ENCODE results near the gene NTRK1.

NTRK1 gene

DNA sequence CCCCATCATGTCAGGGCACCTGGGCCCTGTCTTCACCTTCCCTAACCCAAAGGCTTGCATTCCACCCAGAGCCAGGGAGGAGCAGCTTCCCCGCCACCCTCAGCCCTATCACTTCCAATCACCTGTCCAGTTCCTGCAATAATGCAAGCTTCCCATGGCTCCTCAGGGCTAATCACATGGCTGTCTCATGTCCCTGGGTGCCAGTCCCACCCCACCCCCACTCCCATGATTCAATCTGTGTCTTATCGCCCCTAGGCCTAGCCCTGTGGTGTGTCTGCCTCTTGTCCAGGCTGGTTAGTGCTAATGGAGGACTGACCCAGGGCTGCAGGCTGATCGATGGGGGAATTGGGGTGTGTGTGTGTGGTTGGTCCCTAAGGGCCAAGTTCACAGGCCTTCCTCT lies 21.9 kb downstream of the NTRK1 start:
- no peak overlapping the region for H3K4me3 ChIP-seq (replicated peaks in 1 of 2; ENCODE audit: low read depth in 2 of 2, low read length in 2 of 2)
- TF ChIP-seq, protein P1, sequence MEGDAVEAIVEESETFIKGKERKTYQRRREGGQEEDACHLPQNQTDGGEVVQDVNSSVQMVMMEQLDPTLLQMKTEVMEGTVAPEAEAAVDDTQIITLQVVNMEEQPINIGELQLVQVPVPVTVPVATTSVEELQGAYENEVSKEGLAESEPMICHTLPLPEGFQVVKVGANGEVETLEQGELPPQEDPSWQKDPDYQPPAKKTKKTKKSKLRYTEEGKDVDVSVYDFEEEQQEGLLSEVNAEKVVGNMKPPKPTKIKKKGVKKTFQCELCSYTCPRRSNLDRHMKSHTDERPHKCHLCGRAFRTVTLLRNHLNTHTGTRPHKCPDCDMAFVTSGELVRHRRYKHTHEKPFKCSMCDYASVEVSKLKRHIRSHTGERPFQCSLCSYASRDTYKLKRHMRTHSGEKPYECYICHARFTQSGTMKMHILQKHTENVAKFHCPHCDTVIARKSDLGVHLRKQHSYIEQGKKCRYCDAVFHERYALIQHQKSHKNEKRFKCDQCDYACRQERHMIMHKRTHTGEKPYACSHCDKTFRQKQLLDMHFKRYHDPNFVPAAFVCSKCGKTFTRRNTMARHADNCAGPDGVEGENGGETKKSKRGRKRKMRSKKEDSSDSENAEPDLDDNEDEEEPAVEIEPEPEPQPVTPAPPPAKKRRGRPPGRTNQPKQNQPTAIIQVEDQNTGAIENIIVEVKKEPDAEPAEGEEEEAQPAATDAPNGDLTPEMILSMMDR (IDR thresholded peaks at IDR 0.05; ENCODE audit: low read depth, low read length) = no peak
- no peak for DNase-seq (ENCODE audit: low read depth in 2 of 2)

- no peak overlapping the region for H3K4me3 ChIP-seq (replicated peaks in 1 of 2; ENCODE audit: low read depth in 2 of 2, low read length in 2 of 2)
- DNase-seq (ENCODE audit: low read depth in 2 of 2) = no peak
- TF ChIP-seq, protein P1 (IDR thresholded peaks at IDR 0.05; ENCODE audit: low read depth, low read length) = no peak
These were observed 23.3 kb downstream of the NTRK1 start for GRCh38 chr1:156883919-156884318.

DNA sequence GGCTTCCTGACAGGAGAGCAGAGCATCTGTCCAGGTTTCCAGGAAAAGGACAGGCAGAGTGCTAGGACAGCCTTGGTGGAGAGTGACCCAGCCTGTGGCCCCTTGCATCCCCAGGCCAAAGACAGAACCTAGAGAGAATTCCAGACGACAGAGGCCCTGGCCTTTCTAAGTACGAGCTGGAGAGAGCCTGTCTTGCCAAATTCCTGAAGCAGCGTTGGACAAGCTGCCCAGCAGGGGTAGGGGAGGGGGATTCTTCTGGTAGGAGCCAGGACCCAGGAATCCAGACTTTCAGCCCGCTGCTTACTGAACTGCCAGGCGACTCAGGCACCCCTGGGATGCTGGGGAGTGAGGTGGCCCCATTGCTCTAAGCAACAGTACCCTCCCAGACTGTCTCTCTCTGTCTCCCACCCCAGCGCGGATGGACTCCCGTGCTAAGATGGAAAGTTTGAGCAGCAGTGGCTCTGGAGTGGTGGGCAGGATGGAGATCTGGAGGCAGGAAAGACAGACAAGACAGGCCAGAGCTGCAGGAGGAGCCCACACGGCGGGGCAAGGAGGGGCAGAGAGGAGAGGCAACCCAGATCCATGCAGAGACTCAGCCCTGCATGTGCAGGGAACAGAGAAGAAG lies 24.0 kb downstream of the NTRK1 start:
- H3K4me3 ChIP-seq (replicated peaks in 1 of 2; ENCODE audit: low read depth in 2 of 2, low read length in 2 of 2) = no peak overlapping the region
- no peak for DNase-seq (ENCODE audit: low read depth in 2 of 2)
- TF ChIP-seq, protein P1 (IDR thresholded peaks at IDR 0.05; ENCODE audit: low read depth, low read length) = no peak

DNA sequence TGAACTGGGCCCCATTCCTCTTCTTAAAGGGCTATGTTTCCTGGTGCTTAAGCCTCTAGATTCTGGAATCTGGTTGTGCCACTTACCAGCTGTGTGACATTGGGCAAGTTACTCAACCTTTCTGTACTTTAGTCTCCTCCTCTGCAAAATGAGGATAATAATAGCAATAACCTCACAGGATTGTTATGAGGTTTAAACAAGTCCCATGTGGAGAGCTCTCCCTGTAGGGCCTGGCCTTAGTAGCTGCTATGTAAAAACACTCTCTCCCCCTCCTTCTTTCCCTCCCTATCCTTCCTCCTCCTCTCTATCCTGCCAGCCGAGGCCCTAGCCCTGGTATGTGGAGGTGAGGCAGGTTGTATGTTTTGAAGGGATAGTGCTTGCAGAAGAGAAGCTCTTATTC lies 24.6 kb downstream of the NTRK1 start:
- TF ChIP-seq, protein P1 (IDR thresholded peaks at IDR 0.05; ENCODE audit: low read depth, low read length) = no peak
- no peak for DNase-seq (ENCODE audit: low read depth in 2 of 2)
- H3K4me3 ChIP-seq (replicated peaks in 1 of 2; ENCODE audit: low read depth in 2 of 2, low read length in 2 of 2) = no peak overlapping the region

- no peak overlapping the region for H3K4me3 ChIP-seq (replicated peaks in 1 of 2; ENCODE audit: low read depth in 2 of 2, low read length in 2 of 2)
- no peak for DNase-seq (ENCODE audit: low read depth in 2 of 2)
- TF ChIP-seq, protein P1 (IDR thresholded peaks at IDR 0.05; ENCODE audit: low read depth, low read length) = no peak
These were observed 25.3 kb downstream of the NTRK1 start for GRCh38 chr1:156885880-156886355.

- TF ChIP-seq, protein P1 (IDR thresholded peaks at IDR 0.05; ENCODE audit: low read depth, low read length) = no peak
- no peak overlapping the region for H3K4me3 ChIP-seq (replicated peaks in 1 of 2; ENCODE audit: low read depth in 2 of 2, low read length in 2 of 2)
- no peak for DNase-seq (ENCODE audit: low read depth in 2 of 2)
These were observed 26.1 kb downstream of the NTRK1 start for GRCh38 chr1:156886583-156887281.

Data from cardiac fibroblast (primary cell).